Type B pancreatic cell (in vitro differentiated cells): Measurements from ENCODE around the gene SLC25A44. TPM values are rescaled to one million over a fixed set of nuclear protein-coding genes. Genes with fewer than 3 reads are reported as not detected.
"Not testable (repeated sequence)": the region's sequence is repeated elsewhere in the genome, so short reads cannot be mapped to it uniquely, and the experiment has no call there.

Experiments used
- DNase-seq: peaks from one replicate; pipeline ENCODE4 v3.0.0; 2021; ENCODE audit warnings: mixed read lengths; ENCODE audit not compliant: unreplicated experiment; ENCODE audit errors: extremely low spot score
- H3K27ac Mint-ChIP-seq: 2 replicates; pipeline ENCODE4 v1.8.0; 2021; ENCODE audit warnings: mild to moderate bottlenecking, mixed read lengths
- H3K27me3 Mint-ChIP-seq: 2 replicates; pipeline ENCODE4 v1.8.0; 2021; ENCODE audit warnings: mixed read lengths
- H3K36me3 Mint-ChIP-seq: 2 replicates; pipeline ENCODE4 v1.8.0; 2021; ENCODE audit warnings: mixed read lengths
- H3K4me1 Mint-ChIP-seq: one replicate; pipeline ENCODE4 v1.8.0; 2021; ENCODE audit warnings: mixed read lengths; ENCODE audit not compliant: unreplicated experiment
- H3K4me3 Mint-ChIP-seq: 2 replicates; pipeline ENCODE4 v1.8.0; 2021; ENCODE audit warnings: mild to moderate bottlenecking, mixed read lengths
- H3K9me3 Mint-ChIP-seq: 2 replicates; pipeline ENCODE4 v1.8.0; 2021; ENCODE audit warnings: mixed read lengths
- CTCF ChIP-seq: fragments of 200-600 bp; sonication (generic); conservative IDR thresholded peaks from 2 replicates; pipeline ENCODE4 v1.5.0; 2021; ENCODE audit warnings: antibody characterized with exemption, mild to moderate bottlenecking
- total RNA-seq: library from RNA; stranded (reverse); gene quantifications from 2 replicates; pipeline ENCODE4 v1.2.1, GENCODE V29; 2021; ENCODE audit warnings: low replicate concordance

SLC25A44 gene
- total RNA-seq, 1 donor from 2014 or later, result 18.6 TPM

- no peak for TF ChIP-seq CTCF
- no peak for DNase-seq
- Mint-ChIP-seq H3K27me3 (no peaks in the 10 kb centered on the region), H3K27ac (peak overlapping the region; percentile 95), H3K4me3 (peak overlapping the region; percentile 91), H3K4me1 (peaks cover 4% of the 10 kb centered on the region), H3K36me3 (peaks cover 20% of the 10 kb centered on the region), H3K9me3 (no peaks in the 10 kb centered on the region)
Measured at GRCh38 chr1:156214024-156214748, 20.3 kb downstream of the SLC25A44 start.

DNA sequence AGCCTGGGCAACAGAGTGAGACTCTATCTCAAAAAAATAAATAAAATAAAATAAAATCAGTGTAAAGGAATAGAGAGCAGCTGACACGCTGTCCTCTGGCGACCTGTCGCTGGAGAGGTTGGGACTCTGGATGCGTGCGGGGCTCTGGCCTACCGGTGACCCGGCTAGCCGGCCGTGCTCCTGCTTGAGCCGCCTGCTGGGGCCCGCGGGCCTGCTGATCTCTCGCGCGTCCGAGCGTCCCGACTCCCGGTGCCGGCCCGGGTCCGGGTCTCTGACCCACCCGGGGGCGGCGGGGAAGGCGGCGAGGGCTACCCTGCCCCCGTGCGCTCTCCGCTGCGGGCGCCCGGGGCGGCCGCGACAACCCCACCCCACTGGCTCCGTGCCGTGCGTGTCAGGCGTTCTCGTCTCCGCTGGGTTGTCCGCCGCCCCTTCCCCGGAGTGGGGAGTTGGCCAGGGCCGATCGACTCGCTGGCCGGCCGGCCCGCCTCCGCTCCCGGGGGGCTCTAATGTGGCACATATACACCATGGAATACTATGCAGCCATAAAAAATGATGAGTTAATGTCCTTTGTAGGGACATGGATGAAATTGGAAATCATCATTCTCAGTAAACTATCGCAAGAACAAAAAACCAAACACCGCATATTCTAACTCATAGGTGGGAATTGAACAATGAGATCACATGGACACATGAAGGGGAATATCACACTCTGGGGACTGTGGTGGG lies 22.6 kb downstream of the SLC25A44 start:
- H3K27ac Mint-ChIP-seq, DNase-seq, H3K9me3 Mint-ChIP-seq, H3K4me3 Mint-ChIP-seq, H3K27me3 Mint-ChIP-seq, H3K4me1 Mint-ChIP-seq: not testable (repeated sequence)
- peaks cover 23% of the 10 kb centered on the region for H3K36me3 Mint-ChIP-seq

DNA sequence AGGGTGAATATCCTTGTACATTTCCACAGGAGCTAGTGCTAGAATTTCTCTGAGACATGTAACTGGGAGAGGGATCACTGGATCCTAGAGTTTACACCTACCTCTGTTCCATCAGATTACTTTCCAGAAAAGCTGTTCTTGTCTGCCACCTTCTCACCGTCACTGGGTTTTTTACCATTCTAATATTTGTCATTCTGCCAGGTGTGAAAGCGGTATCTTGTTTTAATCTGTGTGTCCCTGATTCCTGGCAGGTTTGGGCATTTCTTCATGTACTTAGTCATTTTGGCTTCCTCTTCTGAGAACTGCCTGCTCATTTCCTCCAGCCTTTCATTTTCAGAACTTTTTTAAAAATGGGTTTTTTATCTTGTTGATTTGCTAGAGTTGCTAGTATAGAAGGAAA lies 24.0 kb downstream of the SLC25A44 start:
- Mint-ChIP-seq H3K4me3 (no peak overlapping the region), H3K27me3 (no peaks in the 10 kb centered on the region), H3K27ac (peak overlapping the region; percentile 13), H3K4me1 (peaks cover 4% of the 10 kb centered on the region), H3K36me3 (peaks cover 18% of the 10 kb centered on the region), H3K9me3 (no peaks in the 10 kb centered on the region)
- DNase-seq, result no peak
- no peak for TF ChIP-seq CTCF

DNA sequence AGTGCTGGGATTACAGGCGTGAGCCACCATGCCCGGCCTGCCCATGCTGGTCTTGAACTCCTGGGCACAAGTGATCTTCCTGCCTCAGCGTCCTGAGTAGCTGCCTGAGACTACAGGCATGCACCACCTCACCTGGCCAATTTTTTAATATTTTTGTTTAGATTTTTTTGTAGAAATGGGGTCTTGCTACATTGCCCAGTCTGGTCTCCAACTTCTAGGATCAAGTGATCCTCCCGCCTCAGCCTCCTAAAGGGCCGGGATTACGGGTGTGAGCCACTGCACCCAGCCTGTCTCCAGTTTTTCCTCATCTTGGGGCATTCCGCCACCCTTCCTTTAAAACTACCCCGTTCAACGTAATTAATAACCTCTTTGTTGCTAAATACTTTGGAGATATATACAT lies 26.3 kb downstream of the SLC25A44 start:
- peaks cover 17% of the 10 kb centered on the region for H3K36me3 Mint-ChIP-seq
- H3K4me1 Mint-ChIP-seq, result peaks cover under 1% of the 10 kb centered on the region
- H3K4me3 Mint-ChIP-seq, result no peak overlapping the region
- no peak for DNase-seq
- no peaks in the 10 kb centered on the region for H3K9me3 Mint-ChIP-seq
- H3K27me3 Mint-ChIP-seq, result no peaks in the 10 kb centered on the region
- TF ChIP-seq CTCF, result no peak
- no peak overlapping the region for H3K27ac Mint-ChIP-seq

DNA sequence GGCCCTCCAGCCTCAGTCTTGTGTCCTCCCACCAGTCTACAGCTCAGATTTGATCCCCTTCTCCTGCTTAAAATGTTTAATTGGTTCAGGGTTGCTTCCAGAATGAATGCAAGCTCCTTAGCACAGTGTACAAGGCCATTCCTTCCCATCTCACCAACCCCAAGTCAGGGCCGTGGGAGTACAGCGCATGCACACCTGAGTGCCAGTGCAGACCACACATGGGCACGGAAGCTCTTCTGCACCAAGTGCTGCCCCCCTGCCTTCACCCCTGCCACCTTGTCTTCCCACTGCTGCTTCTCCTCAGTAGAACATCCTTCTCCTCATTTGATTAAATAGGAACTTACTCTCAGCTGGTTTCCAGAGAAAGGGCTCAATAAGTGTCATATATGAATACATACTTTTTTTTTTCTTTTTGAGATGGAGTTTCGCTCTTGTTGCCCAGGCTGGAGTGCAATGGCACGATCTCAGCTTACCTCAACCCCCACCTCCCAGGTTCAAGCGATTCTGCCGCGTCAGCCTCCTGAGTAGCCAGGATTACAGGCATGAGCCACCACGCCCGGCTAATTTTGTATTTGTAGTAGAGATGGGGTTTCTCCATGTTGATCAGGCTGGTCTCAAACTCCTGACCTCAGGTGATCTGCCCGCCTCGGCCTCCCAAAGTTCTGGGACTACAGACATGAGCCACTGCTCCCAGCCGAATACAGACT lies 28.2 kb downstream of the SLC25A44 start:
- no peak for TF ChIP-seq CTCF
- DNase-seq, result no peak
- peaks cover 21% of the 10 kb centered on the region for H3K36me3 Mint-ChIP-seq
- H3K4me3 Mint-ChIP-seq, result no peak overlapping the region
- H3K27ac Mint-ChIP-seq, result no peak overlapping the region
- H3K9me3 Mint-ChIP-seq, result no peaks in the 10 kb centered on the region
- H3K4me1 Mint-ChIP-seq, result peaks cover 5% of the 10 kb centered on the region
- H3K27me3 Mint-ChIP-seq, result no peaks in the 10 kb centered on the region

- no peak for DNase-seq
- peak overlapping the region; percentile 71 for H3K27ac Mint-ChIP-seq
- peaks cover 5% of the 10 kb centered on the region for H3K4me1 Mint-ChIP-seq
- peaks cover 23% of the 10 kb centered on the region for H3K36me3 Mint-ChIP-seq
- no peaks in the 10 kb centered on the region for H3K27me3 Mint-ChIP-seq
- no peak for TF ChIP-seq CTCF
- H3K9me3 Mint-ChIP-seq, result no peaks in the 10 kb centered on the region
- H3K4me3 Mint-ChIP-seq, result no peak overlapping the region
Measured at GRCh38 chr1:156225677-156226014, 31.7 kb downstream of the SLC25A44 start.
